ENCODE data around the gene HBG2. TPM values are rescaled to one million over a fixed set of nuclear protein-coding genes. Genes with fewer than 3 reads are reported as not detected.
"Not testable (repeated sequence)": the region's sequence is repeated elsewhere in the genome, so short reads cannot be mapped to it uniquely, and the experiment has no call there.

Gene HBG2
- total RNA-seq, 1 experiment from 2014 or later: 8.7 TPM

DNA sequence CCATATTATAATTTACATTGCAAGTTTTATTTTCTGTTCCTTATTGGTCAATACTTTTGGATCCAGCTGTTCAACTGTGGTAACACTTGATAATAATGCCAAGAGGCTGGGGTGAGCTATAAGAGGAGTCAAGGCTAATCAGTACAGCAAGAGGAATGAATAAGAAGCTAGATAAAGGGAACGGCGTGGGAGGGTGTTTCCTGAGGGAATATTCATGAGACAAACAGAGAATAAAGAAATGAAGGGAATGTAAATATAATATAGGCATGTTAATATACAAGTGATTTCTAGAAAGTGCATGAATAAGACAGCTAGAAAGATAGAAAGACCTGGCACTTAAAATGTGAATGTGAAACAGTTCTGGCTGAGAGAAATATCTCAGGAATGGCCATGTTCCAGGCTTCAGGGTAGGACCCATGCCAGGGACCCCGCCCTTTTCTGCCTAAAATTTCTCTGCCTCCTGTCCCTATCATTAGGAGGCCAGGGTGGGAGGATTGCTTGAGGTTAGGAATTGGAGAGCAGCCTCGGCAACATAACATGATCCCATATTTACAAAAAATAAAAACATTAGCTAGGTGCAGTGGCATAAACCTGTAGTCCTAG lies 43.2 kb upstream of the HBG2 start (continued):
- no peak for TF ChIP-seq ZNF416 (CRISPR knock-in tag; IDR thresholded peaks at IDR 0.05)
- TF ChIP-seq, protein P1, sequence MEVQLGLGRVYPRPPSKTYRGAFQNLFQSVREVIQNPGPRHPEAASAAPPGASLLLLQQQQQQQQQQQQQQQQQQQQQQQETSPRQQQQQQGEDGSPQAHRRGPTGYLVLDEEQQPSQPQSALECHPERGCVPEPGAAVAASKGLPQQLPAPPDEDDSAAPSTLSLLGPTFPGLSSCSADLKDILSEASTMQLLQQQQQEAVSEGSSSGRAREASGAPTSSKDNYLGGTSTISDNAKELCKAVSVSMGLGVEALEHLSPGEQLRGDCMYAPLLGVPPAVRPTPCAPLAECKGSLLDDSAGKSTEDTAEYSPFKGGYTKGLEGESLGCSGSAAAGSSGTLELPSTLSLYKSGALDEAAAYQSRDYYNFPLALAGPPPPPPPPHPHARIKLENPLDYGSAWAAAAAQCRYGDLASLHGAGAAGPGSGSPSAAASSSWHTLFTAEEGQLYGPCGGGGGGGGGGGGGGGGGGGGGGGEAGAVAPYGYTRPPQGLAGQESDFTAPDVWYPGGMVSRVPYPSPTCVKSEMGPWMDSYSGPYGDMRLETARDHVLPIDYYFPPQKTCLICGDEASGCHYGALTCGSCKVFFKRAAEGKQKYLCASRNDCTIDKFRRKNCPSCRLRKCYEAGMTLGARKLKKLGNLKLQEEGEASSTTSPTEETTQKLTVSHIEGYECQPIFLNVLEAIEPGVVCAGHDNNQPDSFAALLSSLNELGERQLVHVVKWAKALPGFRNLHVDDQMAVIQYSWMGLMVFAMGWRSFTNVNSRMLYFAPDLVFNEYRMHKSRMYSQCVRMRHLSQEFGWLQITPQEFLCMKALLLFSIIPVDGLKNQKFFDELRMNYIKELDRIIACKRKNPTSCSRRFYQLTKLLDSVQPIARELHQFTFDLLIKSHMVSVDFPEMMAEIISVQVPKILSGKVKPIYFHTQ (CRISPR knock-in tag; IDR thresholded peaks at IDR 0.05): no peak
- TF ChIP-seq, protein P2, sequence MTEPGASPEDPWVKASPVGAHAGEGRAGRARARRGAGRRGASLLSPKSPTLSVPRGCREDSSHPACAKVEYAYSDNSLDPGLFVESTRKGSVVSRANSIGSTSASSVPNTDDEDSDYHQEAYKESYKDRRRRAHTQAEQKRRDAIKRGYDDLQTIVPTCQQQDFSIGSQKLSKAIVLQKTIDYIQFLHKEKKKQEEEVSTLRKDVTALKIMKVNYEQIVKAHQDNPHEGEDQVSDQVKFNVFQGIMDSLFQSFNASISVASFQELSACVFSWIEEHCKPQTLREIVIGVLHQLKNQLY (CRISPR knock-in tag; IDR thresholded peaks at IDR 0.05): no peak
- TF ChIP-seq FOXP1 (CRISPR knock-in tag; IDR thresholded peaks at IDR 0.05; ENCODE audit: borderline replicate concordance): no peak
- TF ChIP-seq, protein P3, sequence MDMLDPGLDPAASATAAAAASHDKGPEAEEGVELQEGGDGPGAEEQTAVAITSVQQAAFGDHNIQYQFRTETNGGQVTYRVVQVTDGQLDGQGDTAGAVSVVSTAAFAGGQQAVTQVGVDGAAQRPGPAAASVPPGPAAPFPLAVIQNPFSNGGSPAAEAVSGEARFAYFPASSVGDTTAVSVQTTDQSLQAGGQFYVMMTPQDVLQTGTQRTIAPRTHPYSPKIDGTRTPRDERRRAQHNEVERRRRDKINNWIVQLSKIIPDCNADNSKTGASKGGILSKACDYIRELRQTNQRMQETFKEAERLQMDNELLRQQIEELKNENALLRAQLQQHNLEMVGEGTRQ (CRISPR knock-in tag; IDR thresholded peaks at IDR 0.05): no peak
- TF ChIP-seq, protein P4, sequence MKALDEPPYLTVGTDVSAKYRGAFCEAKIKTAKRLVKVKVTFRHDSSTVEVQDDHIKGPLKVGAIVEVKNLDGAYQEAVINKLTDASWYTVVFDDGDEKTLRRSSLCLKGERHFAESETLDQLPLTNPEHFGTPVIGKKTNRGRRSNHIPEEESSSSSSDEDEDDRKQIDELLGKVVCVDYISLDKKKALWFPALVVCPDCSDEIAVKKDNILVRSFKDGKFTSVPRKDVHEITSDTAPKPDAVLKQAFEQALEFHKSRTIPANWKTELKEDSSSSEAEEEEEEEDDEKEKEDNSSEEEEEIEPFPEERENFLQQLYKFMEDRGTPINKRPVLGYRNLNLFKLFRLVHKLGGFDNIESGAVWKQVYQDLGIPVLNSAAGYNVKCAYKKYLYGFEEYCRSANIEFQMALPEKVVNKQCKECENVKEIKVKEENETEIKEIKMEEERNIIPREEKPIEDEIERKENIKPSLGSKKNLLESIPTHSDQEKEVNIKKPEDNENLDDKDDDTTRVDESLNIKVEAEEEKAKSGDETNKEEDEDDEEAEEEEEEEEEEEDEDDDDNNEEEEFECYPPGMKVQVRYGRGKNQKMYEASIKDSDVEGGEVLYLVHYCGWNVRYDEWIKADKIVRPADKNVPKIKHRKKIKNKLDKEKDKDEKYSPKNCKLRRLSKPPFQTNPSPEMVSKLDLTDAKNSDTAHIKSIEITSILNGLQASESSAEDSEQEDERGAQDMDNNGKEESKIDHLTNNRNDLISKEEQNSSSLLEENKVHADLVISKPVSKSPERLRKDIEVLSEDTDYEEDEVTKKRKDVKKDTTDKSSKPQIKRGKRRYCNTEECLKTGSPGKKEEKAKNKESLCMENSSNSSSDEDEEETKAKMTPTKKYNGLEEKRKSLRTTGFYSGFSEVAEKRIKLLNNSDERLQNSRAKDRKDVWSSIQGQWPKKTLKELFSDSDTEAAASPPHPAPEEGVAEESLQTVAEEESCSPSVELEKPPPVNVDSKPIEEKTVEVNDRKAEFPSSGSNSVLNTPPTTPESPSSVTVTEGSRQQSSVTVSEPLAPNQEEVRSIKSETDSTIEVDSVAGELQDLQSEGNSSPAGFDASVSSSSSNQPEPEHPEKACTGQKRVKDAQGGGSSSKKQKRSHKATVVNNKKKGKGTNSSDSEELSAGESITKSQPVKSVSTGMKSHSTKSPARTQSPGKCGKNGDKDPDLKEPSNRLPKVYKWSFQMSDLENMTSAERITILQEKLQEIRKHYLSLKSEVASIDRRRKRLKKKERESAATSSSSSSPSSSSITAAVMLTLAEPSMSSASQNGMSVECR (CRISPR knock-in tag; IDR thresholded peaks at IDR 0.05; ENCODE audit: borderline replicate concordance): no peak
- no peak for TF ChIP-seq ATF1 (CRISPR knock-in tag; IDR thresholded peaks at IDR 0.05)
- TF ChIP-seq GTF2I (CRISPR knock-in tag; conservative IDR thresholded peaks at IDR 0.05): no peak
- no peak for TF ChIP-seq ZNF219 (CRISPR knock-in tag; IDR thresholded peaks at IDR 0.05; ENCODE audit: borderline replicate concordance)
- no peak for TF ChIP-seq GABPB1 (CRISPR knock-in tag; IDR thresholded peaks at IDR 0.05)
- TF ChIP-seq, protein P5, sequence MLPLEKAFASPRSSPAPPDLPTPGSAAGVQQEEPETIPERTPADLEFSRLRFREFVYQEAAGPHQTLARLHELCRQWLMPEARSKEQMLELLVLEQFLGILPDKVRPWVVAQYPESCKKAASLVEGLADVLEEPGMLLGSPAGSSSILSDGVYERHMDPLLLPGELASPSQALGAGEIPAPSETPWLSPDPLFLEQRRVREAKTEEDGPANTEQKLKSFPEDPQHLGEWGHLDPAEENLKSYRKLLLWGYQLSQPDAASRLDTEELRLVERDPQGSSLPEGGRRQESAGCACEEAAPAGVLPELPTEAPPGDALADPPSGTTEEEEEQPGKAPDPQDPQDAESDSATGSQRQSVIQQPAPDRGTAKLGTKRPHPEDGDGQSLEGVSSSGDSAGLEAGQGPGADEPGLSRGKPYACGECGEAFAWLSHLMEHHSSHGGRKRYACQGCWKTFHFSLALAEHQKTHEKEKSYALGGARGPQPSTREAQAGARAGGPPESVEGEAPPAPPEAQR (CRISPR knock-in tag; IDR thresholded peaks at IDR 0.05): no peak
- no peak for TF ChIP-seq JAZF1 (CRISPR knock-in tag; IDR thresholded peaks at IDR 0.05)

DNA sequence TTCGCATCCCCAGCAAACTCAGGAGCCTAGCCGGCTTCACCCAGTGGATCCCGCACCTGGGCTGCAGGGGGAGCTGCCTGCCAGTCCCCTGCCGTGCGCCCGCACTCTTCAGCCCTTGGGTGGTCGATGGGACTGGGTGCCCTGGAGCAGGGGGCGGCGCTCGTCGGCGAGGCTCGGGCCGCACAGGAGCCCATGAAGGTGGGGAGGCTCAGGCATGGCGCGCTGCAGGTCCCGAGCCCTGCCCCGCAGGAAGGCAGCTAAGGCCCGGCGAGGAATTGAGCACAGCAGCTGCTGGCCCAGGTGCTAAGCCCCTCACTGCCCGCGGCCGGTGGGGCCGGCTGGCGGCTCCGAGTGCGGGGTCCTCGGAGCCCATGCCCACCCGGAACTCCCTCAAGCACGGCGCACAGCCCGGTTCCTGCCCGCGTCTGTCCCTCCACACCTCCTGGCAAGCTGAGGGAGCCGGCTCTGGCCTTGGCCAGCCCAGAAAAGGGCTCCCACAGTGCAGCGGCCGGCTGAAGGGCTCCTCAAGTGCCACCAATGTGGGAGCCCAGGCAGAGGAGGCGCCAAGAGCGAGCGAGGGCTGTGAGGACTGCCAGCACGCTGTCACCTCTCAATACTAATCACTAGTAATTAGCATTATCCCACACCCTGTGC lies 39.9 kb upstream of the HBG2 start:
- CTCF ChIA-PET; H3K4me1 Mint-ChIP-seq; DNase-seq (ENCODE audit: low spot score); ATAC-seq; H3K4me3 Mint-ChIP-seq; H3K9me3 Mint-ChIP-seq; H3K27ac Mint-ChIP-seq; H3K27me3 Mint-ChIP-seq (ENCODE audit: low read depth); POLR2A ChIA-PET; H3K36me3 Mint-ChIP-seq: not testable (repeated sequence)
